ENCODE measurements around the gene GLRX5. TPM values are rescaled to one million over a fixed set of nuclear protein-coding genes. Genes with fewer than 3 reads are reported as not detected.
A peak's percentile ranks its signal among the peaks of the same experiment; 100 is the strongest.

Gene GLRX5
- total and polyA plus RNA-seq, 10 donors = 18.2 to 48.4 (median 28.2) TPM

DNA sequence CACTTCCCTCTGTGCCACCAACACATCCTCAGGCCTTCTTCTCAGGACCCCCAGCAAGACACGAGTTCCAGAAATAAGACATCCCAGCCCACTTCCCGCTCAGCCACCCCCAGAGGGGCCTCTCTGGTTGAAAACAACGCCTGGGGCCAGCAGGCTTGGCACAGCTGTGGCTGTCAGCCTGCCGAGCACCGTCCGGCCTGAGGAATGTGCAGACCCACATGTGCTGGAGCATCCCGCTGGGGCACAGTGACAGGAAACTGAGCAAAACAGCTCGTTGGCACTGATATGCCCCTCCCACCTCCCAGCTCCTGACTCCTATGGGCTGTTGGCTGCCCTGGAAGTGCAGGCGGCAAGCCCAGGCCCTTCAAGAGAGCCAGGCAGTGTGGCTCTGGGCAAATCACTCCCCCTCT, 19.8 kb upstream of the GLRX5 start:
- DNase-seq = peak; percentile 88
- 0 to 15% (median 10%) methylated on average over 7 to 9 of the region's 9 CpGs for WGBS, 5 donors
- Histone ChIP-seq H3K4me3 (peak overlapping the region; percentile 69 to 95 (median 84)), H3K27me3 (replicated peaks in 1 of 7) (no peaks in the 10 kb centered on the region), H3K36me3 (peaks cover 0 to 10% (median 0%) of the 10 kb centered on the region in 6 donors), H3K27ac (peak overlapping the region; percentile 82 to 97 (median 94)), H3K4me1 (peaks cover 53 to 97% (median 83%) of the 10 kb centered on the region in 6 donors), H3K9me3 (no peaks in the 10 kb centered on the region)
- TF ChIP-seq POLR2AphosphoS5 (IDR thresholded peaks at IDR 0.05) = peak; percentile 64 to 74 (median 74)
- TF ChIP-seq CTCF (IDR thresholded peaks at IDR 0.05 in 8 of 11, conservative IDR thresholded peaks at IDR 0.05 in 3 of 11) = no peak
- intact Hi-C loops (cut with DNase I; ENCODE audit: low total_unique reads) = no loop called here

DNA sequence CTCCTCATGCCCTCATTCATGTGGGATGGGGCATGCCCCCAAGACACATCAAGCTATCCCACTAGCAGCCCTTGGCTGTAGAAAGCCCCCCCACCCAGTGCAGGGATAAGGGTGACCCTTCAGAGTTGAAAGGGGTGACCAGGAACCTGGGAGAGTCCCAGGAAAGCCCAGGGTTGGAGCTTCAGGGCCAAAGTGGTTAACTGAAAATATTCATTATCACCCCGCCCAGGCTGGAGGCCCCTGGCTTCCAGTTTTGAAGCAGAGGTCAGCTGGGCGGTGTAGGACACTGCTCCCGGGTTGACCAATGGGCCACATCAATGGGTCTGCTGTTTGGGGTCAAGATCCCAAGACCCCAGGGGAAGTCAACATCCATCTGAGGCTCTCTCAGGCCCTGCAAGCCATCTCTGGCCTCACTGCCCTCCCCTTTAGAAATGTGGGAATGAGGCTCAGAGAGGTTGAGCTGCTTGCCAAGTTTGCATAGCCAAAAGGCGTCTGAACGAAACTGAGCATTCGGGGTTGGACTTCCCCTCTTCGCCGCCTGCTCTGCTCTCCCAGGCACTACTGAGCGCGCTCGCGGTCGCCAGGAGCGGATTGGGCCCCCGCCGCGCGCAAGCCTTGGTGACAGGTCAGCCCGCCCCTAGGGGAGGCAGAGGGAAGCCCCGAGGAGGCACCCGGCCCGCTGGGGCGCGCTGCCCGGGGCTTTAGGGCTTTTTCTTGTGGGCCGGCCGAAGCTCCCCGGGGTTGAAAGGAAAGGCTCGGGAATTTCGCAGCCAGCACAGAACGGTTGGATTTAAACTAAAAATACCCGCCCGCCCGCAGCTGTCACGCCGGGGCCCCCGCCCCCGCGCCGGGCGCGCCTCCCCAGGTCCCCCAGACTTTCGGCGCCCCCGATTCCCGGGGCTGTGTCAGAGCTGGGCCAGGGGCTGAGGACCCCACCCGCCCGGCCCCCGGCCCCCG, 19.0 kb upstream of the GLRX5 start:
- Histone ChIP-seq H3K4me1 (peaks cover 57 to 97% (median 82%) of the 10 kb centered on the region in 6 donors), H3K36me3 (peaks cover 0 to 2% (median 0%) of the 10 kb centered on the region in 6 donors), H3K27me3 (replicated peaks in 1 of 7) (no peaks in the 10 kb centered on the region), H3K4me3 (peak overlapping the region; percentile 69 to 95 (median 84)), H3K27ac (peak overlapping the region; percentile 82 to 97 (median 94)), H3K9me3 (no peaks in the 10 kb centered on the region)
- intact Hi-C loops (cut with DNase I; ENCODE audit: low total_unique reads) = no loop called here
- 1 to 5% (median 2%) methylated on average over 14 to 50 of the region's 50 CpGs for WGBS, 5 donors
- TF ChIP-seq POLR2A (IDR thresholded peaks at IDR 0.05) (no peak), CTCF (IDR thresholded peaks at IDR 0.05 in 8 of 11, conservative IDR thresholded peaks at IDR 0.05 in 3 of 11) (peak; percentile 39 to 81 (median 63)), POLR2AphosphoS5 (IDR thresholded peaks at IDR 0.05) (peak; percentile 58 to 88 (median 86))
- DNase-seq = peak; percentile 98

- 12 to 48% (median 22%) methylated on average over 19 to 60 of the region's 60 CpGs for WGBS, 5 donors
- no peaks in the 10 kb centered on the region for H3K36me3 ChIP-seq
- peak within 1 kb of the TSS; percentile 82 to 97 (median 94) for H3K27ac ChIP-seq
- H3K9me3 ChIP-seq = no peaks in the 10 kb centered on the region
- peak; percentile 94 for DNase-seq
- intact Hi-C loops (cut with DNase I; ENCODE audit: low total_unique reads) = no loop called here
- H3K4me3 ChIP-seq = peak within 1 kb of the TSS; percentile 69 to 95 (median 84)
- H3K4me1 ChIP-seq = peaks cover 57 to 97% (median 81%) of the 10 kb centered on the region in 6 donors
- no peak for TF ChIP-seq CTCF (IDR thresholded peaks at IDR 0.05 in 8 of 11, conservative IDR thresholded peaks at IDR 0.05 in 3 of 11)
- TF ChIP-seq POLR2AphosphoS5 (IDR thresholded peaks at IDR 0.05) = peak in 1 of 3 donors; percentile 13
- no peaks in the 10 kb centered on the region for H3K27me3 ChIP-seq (replicated peaks in 1 of 7)
These were observed 18.2 kb upstream of the GLRX5 start, which contains the start of gene SYNE3 for GRCh38 chr14:95516554-95517181. Gene SYNE3, minus strand, starts transcription at chr14:95516650. Its CDS starts 40,829 bp downstream, at chr14:95475821.

Measured in spleen (tissue), 11 donors.